ENCODE results near the gene NSMCE1. TPM values are rescaled to one million over a fixed set of nuclear protein-coding genes. Genes with fewer than 3 reads are reported as not detected.

The NSMCE1 gene
- total RNA-seq, 6 experiments from 2014 or later: 23.7 to 42.3 (median 33.1) TPM

- H3K4me3 ChIP-seq: no peak overlapping the region
- WGBS (ENCODE audit: insufficient coverage, low coverage, low lambda C conversion rate, missing lambda C conversion rate): no CpG with 5 or more reads among the region's 12 CpGs
- no peaks in the 10 kb centered on the region for H3K27me3 ChIP-seq
- no peaks in the 10 kb centered on the region for H3K9me3 ChIP-seq
- intact Hi-C loops (cut with DNase I): no loop called here
- no peak for ATAC-seq
- TF ChIP-seq, protein P1, sequence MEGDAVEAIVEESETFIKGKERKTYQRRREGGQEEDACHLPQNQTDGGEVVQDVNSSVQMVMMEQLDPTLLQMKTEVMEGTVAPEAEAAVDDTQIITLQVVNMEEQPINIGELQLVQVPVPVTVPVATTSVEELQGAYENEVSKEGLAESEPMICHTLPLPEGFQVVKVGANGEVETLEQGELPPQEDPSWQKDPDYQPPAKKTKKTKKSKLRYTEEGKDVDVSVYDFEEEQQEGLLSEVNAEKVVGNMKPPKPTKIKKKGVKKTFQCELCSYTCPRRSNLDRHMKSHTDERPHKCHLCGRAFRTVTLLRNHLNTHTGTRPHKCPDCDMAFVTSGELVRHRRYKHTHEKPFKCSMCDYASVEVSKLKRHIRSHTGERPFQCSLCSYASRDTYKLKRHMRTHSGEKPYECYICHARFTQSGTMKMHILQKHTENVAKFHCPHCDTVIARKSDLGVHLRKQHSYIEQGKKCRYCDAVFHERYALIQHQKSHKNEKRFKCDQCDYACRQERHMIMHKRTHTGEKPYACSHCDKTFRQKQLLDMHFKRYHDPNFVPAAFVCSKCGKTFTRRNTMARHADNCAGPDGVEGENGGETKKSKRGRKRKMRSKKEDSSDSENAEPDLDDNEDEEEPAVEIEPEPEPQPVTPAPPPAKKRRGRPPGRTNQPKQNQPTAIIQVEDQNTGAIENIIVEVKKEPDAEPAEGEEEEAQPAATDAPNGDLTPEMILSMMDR (IDR thresholded peaks at IDR 0.05): no peak
- TF ChIP-seq POLR2A (IDR thresholded peaks at IDR 0.05): no peak
- peaks cover 0 to 9% (median 0%) of the 10 kb centered on the region in 4 donors for H3K4me1 ChIP-seq
- peak overlapping the region in 1 of 3 donors; percentile 81 for H3K27ac ChIP-seq
- H3K36me3 ChIP-seq: no peaks in the 10 kb centered on the region
- DNase-seq: no peak
Observed at GRCh38 chr16:27190316-27190871, 78.2 kb downstream of the NSMCE1 start.

DNA sequence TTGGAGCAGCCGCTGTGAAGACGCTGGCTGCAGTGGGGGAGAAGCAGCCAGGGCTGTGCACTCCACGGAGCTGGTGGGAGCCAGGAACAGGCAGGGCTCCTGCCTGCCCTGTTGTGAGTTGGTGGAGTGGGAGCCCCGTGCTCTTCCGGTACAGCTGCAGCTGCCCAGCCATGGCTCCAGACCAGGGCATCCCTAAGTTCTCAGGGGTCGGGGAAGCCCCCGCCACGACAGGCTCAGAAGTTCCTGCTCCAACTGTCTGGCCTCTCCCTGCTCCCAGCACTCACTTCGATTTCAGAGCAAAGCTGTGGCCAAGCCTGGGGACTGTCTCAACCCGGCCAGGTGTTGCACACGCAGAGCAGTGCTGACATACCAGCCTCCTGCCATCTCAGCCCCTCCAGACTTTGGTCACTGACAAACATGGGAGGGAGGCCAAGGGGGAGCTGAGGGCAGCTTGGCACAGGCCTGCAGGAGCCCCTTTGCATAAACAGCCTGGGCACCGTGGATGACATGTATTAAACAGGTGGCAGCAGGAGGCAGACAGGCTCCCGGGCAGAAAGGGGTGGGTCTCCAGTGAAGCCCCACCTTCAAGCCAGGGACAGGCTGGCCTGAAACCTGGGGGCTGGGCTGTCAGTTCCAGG, 79.1 kb downstream of the NSMCE1 start:
- H3K27ac ChIP-seq: peak overlapping the region in 2 of 3 donors; percentile 72 to 81
- H3K9me3 ChIP-seq: no peaks in the 10 kb centered on the region
- H3K27me3 ChIP-seq: no peaks in the 10 kb centered on the region
- intact Hi-C loops (cut with DNase I): no loop called here
- ATAC-seq: peak; percentile 90 to 96 (median 94)
- H3K4me3 ChIP-seq: peak overlapping the region in 2 of 3 donors; percentile 17 to 39
- WGBS (ENCODE audit: insufficient coverage, low coverage, low lambda C conversion rate, missing lambda C conversion rate): 17% methylated on average over 2 of the region's 13 CpGs
- peak; percentile 57 for TF ChIP-seq POLR2A (IDR thresholded peaks at IDR 0.05)
- TF ChIP-seq, protein P1 (IDR thresholded peaks at IDR 0.05): no peak
- peak; percentile 64 to 95 (median 93) for DNase-seq
- H3K36me3 ChIP-seq: no peaks in the 10 kb centered on the region
- peaks cover 0 to 9% (median 0%) of the 10 kb centered on the region in 4 donors for H3K4me1 ChIP-seq

DNA sequence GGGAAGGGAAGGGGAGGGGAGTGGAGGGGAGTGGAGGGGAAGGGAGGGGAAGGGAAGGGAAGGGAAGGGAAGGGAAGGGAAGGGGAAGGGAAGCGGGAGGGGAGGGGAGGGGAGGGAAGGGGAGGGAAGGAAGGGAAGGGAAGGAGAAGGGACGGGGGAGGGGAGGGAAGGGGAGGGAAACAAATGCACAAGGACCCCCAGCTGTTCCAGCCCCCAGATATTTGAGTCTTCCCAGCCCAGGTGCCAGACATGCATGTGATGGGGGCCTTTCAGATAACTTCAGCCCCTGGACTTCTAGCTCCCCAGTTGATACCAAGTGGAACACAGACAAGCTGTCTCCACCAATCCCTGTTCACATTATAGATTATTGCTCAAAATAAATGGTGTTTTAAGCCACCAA, 79.9 kb downstream of the NSMCE1 start:
- peak overlapping the region in 2 of 3 donors; percentile 72 to 81 for H3K27ac ChIP-seq
- no peak for DNase-seq
- WGBS (ENCODE audit: insufficient coverage, low coverage, low lambda C conversion rate, missing lambda C conversion rate): 67% methylated on average over 1 of the region's 2 CpGs
- H3K4me1 ChIP-seq: peaks cover 0 to 9% (median 0%) of the 10 kb centered on the region in 4 donors
- no peaks in the 10 kb centered on the region for H3K36me3 ChIP-seq
- no peak for TF ChIP-seq POLR2A (IDR thresholded peaks at IDR 0.05)
- TF ChIP-seq, protein P1 (IDR thresholded peaks at IDR 0.05): no peak
- no peaks in the 10 kb centered on the region for H3K27me3 ChIP-seq
- intact Hi-C loops (cut with DNase I): no loop called here
- no peaks in the 10 kb centered on the region for H3K9me3 ChIP-seq
- no peak for ATAC-seq
- peak overlapping the region in 2 of 3 donors; percentile 17 to 39 for H3K4me3 ChIP-seq

DNA sequence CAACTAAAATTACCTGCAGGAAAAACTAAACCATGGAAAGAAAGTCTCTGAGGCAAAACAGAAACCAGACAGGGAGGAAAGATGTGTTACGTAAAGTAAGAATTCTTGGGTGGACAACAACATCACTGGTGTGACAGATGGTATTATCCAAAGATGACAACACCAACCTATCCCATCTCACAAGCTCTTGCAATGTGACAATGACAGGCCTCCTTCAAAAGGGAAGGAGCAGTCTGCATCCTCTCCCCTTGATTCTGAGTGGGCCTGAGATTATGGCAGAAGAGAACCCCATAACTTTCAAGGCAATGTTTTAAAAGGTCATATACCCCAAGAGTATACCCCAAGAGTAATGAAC, 82.8 kb downstream of the NSMCE1 start:
- DNase-seq (no peak), ATAC-seq (no peak)

More for the DNA sequence above, 82.8 kb downstream of the NSMCE1 start:
- Histone ChIP-seq H3K27me3 (no peaks in the 10 kb centered on the region), H3K36me3 (no peaks in the 10 kb centered on the region), H3K4me3 (no peak overlapping the region), H3K4me1 (peaks cover 0 to 9% (median 0%) of the 10 kb centered on the region in 4 donors), H3K27ac (no peak overlapping the region), H3K9me3 (no peaks in the 10 kb centered on the region)
- 100% methylated on average over 1 of the region's 1 CpG for WGBS (ENCODE audit: insufficient coverage, low coverage, low lambda C conversion rate, missing lambda C conversion rate)
- TF ChIP-seq, protein P1 (IDR thresholded peaks at IDR 0.05): no peak
- TF ChIP-seq POLR2A (IDR thresholded peaks at IDR 0.05): no peak
- intact Hi-C loops (cut with DNase I): no loop called here
